K562 (cell line): ENCODE results near the gene ALDOC. TPM values are rescaled to one million over a fixed set of nuclear protein-coding genes. Genes with fewer than 3 reads are reported as not detected.

Experiments
- ARID2 ChIP-seq: fragments of 450-650 bp; IDR thresholded peaks from 2 replicates; pipeline ENCODE4 v1.6.1; 2017; ENCODE audit warnings: antibody characterized with exemption, mild to moderate bottlenecking
- ATF1 ChIP-seq, 2 experiments: fragments of 450-650 bp in 1 of 2; IDR thresholded peaks; 2 replicates each; pipeline ENCODE4 v1.6.1; 2016; ENCODE audit warnings: missing compliant biosample characterization in 1 of 2, missing genetic modification characterization in 1 of 2
- CREM ChIP-seq: IDR thresholded peaks from 2 replicates; pipeline ENCODE4 v1.6.1; 2014; ENCODE audit warnings: antibody characterized with exemption, low read depth
- DPF2 ChIP-seq: fragments of 450-650 bp; IDR thresholded peaks from 2 replicates; pipeline ENCODE4 v1.6.1; 2016
- E2F3 ChIP-seq: fragments of 250-450 bp; sonication (Bioruptor Pico); IDR thresholded peaks from 2 replicates; pipeline ENCODE4 v1.4.0; 2020; ENCODE audit warnings: mild to moderate bottlenecking
- ERF ChIP-seq: fragments of 450-650 bp; formaldehyde crosslinking; IDR thresholded peaks from 2 replicates; pipeline ENCODE4 v1.4.0; 2020; ENCODE audit warnings: mild to moderate bottlenecking, mixed read lengths
- HNRNPH1 ChIP-seq: fragments of 200-400 bp; formaldehyde crosslinking; optimal IDR thresholded peaks from 2 replicates; pipeline ENCODE3; 2017; ENCODE audit warnings: low read depth, mild to moderate bottlenecking, low read length, moderate library complexity
- HOXB6 ChIP-seq: fragments of 250-450 bp; sonication (Bioruptor Pico); IDR thresholded peaks from 2 replicates; pipeline ENCODE4 v1.5.1; 2022; ENCODE audit warnings: mild to moderate bottlenecking, borderline replicate concordance
- MAX ChIP-seq: sonication (generic); formaldehyde crosslinking; IDR thresholded peaks from 2 replicates; pipeline ENCODE4 v1.9.0; 2022; ENCODE audit warnings: mild to moderate bottlenecking, missing genetic modification reagents
- NBN ChIP-seq: fragments of 450-650 bp; IDR thresholded peaks from 2 replicates; pipeline ENCODE4 v1.6.1; 2016; ENCODE audit warnings: low read depth, mild to moderate bottlenecking
- PTBP1 ChIP-seq: fragments of 200-400 bp; formaldehyde crosslinking; IDR thresholded peaks from 2 replicates; pipeline ENCODE4 v1.6.1; 2017; ENCODE audit warnings: low read depth, low read length
- RB1 ChIP-seq: fragments of 450-650 bp; IDR thresholded peaks from 2 replicates; pipeline ENCODE4 v1.6.1; 2017; ENCODE audit warnings: low read depth, mild to moderate bottlenecking
- RBM34 ChIP-seq: fragments of 200-400 bp; formaldehyde crosslinking; IDR thresholded peaks from 2 replicates; pipeline ENCODE4 v1.6.1; 2018; ENCODE audit warnings: low read length, borderline replicate concordance; ENCODE audit not compliant: insufficient read depth
- SIRT6 ChIP-seq: IDR thresholded peaks from one replicate; pipeline ENCODE4 v1.6.1; 2012; ENCODE audit warnings: low read depth, mild to moderate bottlenecking, control low read depth, inconsistent platforms, low read length, moderate library complexity
- SMAD1 ChIP-seq: fragments of 150-350 bp; IDR thresholded peaks from 2 replicates; pipeline ENCODE4 v1.6.1; 2014; ENCODE audit warnings: low read length, low read depth; ENCODE audit not compliant: partially characterized antibody
- TBL1XR1 ChIP-seq, 2 experiments: IDR thresholded peaks; 2 replicates each; pipeline ENCODE4 v1.6.1; 2012; ENCODE audit warnings: improper control_type of control experiment in 2 of 2, low read length in 2 of 2, mild to moderate bottlenecking in 1 of 2
- THRAP3 ChIP-seq: fragments of 450-650 bp; IDR thresholded peaks from 2 replicates; pipeline ENCODE4 v1.6.1; 2016; ENCODE audit warnings: mild to moderate bottlenecking, inconsistent platforms, borderline replicate concordance
- ZNF274 ChIP-seq: IDR thresholded peaks from 2 replicates; pipeline ENCODE4 v1.6.1; 2011; ENCODE audit warnings: low read depth, mild to moderate bottlenecking, low read length, moderate library complexity, borderline replicate concordance
- ZNF280B ChIP-seq: fragments of 250-450 bp; sonication (Bioruptor Pico); IDR thresholded peaks from 2 replicates; pipeline ENCODE4 v1.5.1; 2021; ENCODE audit warnings: mild to moderate bottlenecking
- polyA plus RNA-seq, 8 experiments: library from polyadenylated mRNA; depleted of rRNA in 4 of 8; stranded (reverse) in 5 of 8; unstranded in 3 of 8; fragments of >200 nt; fragmentation: Nextera tagmentation in 2 of 8; fragmentation: Illumina TruSeq in 1 of 8; extraction: Ambion mirVana in 2 of 8; extraction: Trizol in 1 of 8; gene quantifications; 2 replicates each; pipeline versions ENCODE4 v1.2.1 to v1.2.3, GENCODE V29; 2011 to 2014; ENCODE audit warnings: inconsistent platforms in 1 of 8, missing spikeins in 1 of 8
- total RNA-seq, 7 experiments: library from RNA; depleted of rRNA in 6 of 7; stranded (reverse); fragments of >200 nt in 6 of 7; fragmentation: Illumina TruSeq in 2 of 7; extraction: Trizol in 2 of 7; gene quantifications; 2 replicates each; pipeline versions ENCODE4 v1.2.1 to v1.2.3, GENCODE V29; 2011 to 2021; ENCODE audit warnings: low replicate concordance in 1 of 7
- TF ChIP-seq, protein P1 (sequence below): fragments of 450-650 bp; IDR thresholded peaks from 2 replicates; pipeline ENCODE4 v1.6.1; 2016; ENCODE audit warnings: low read depth

ALDOC gene
- total and polyA plus RNA-seq, 9 of the 15 experiments (the other 6 are each of a cell fraction or from before 2014, with no cell fraction given): 43.2 to 263 (median 99.2) TPM

- TF ChIP-seq, protein P1, sequence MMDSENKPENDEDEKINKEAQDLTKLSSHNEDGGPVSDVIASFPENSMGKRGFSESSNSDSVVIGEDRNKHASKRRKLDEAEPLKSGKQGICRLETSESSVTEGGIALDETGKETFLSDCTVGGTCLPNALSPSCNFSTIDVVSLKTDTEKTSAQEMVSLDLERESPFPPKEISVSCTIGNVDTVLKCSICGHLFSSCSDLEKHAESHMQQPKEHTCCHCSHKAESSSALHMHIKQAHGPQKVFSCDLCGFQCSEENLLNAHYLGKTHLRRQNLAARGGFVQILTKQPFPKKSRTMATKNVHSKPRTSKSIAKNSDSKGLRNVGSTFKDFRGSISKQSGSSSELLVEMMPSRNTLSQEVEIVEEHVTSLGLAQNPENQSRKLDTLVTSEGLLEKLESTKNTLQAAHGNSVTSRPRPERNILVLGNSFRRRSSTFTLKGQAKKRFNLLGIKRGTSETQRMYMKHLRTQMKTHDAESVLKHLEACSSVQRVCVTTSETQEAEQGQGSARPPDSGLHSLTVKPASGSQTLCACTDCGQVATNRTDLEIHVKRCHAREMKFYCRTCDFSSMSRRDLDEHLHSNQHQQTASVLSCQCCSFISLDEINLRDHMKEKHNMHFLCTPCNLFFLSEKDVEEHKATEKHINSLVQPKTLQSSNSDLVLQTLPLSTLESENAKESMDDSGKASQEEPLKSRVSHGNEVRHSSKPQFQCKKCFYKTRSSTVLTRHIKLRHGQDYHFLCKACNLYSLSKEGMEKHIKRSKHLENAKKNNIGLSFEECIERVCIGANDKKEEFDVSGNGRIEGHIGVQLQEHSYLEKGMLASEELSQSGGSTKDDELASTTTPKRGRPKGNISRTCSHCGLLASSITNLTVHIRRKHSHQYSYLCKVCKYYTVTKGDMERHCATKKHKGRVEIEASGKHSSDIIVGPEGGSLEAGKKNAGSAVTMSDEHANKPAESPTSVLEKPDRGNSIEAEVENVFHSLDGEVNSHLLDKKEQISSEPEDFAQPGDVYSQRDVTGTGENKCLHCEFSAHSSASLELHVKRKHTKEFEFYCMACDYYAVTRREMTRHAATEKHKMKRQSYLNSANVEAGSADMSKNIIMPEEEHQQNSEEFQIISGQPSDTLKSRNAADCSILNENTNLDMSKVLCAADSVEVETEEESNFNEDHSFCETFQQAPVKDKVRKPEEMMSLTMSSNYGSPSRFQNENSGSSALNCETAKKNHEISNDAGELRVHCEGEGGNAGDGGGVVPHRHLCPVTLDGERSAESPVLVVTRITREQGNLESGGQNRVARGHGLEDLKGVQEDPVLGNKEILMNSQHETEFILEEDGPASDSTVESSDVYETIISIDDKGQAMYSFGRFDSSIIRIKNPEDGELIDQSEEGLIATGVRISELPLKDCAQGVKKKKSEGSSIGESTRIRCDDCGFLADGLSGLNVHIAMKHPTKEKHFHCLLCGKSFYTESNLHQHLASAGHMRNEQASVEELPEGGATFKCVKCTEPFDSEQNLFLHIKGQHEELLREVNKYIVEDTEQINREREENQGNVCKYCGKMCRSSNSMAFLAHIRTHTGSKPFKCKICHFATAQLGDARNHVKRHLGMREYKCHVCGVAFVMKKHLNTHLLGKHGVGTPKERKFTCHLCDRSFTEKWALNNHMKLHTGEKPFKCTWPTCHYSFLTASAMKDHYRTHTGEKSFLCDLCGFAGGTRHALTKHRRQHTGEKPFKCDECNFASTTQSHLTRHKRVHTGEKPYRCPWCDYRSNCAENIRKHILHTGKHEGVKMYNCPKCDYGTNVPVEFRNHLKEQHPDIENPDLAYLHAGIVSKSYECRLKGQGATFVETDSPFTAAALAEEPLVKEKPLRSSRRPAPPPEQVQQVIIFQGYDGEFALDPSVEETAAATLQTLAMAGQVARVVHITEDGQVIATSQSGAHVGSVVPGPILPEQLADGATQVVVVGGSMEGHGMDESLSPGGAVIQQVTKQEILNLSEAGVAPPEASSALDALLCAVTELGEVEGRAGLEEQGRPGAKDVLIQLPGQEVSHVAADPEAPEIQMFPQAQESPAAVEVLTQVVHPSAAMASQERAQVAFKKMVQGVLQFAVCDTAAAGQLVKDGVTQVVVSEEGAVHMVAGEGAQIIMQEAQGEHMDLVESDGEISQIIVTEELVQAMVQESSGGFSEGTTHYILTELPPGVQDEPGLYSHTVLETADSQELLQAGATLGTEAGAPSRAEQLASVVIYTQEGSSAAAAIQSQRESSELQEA: no peak
- TF ChIP-seq MAX (CRISPR knock-in tag): no peak
- no peak for TF ChIP-seq SIRT6
- no peak for TF ChIP-seq RBM34
- TF ChIP-seq ZNF280B (CRISPR knock-in tag): no peak
- TF ChIP-seq ZNF274: no peak
- TF ChIP-seq ATF1 (CRISPR knock-in tag; IDR thresholded peaks at IDR 0.05): no peak
- TF ChIP-seq ATF1 (tag; IDR thresholded peaks at IDR 0.05): peak; percentile 87
- no peak for TF ChIP-seq SMAD1
- peak; percentile 70 for TF ChIP-seq DPF2
- TF ChIP-seq ERF: no peak
- TF ChIP-seq HNRNPH1: no peak
- TF ChIP-seq E2F3 (CRISPR knock-in tag): no peak
- no peak for TF ChIP-seq RB1
- TF ChIP-seq CREM: peak; percentile 82
- TF ChIP-seq ARID2: no peak
- peak; percentile 82; the same call in 1 of the 2 replicates for TF ChIP-seq PTBP1
- TF ChIP-seq HOXB6 (CRISPR knock-in tag): no peak
- TF ChIP-seq TBL1XR1 (IDR thresholded peaks at IDR 0.05; ENCODE audit: low read length in 2 of 2): no peak
- no peak for TF ChIP-seq THRAP3
- no peak for TF ChIP-seq NBN
Observed at GRCh38 chr17:28599311-28600184, 22.9 kb upstream of the ALDOC start (continued).
